ENCODE results near the gene RAD51B.

RAD51B gene

GRCh38 chr14:68146818-68147217 is 327.2 kb downstream of the RAD51B start:
- DNase-seq (ENCODE audit: low spot score), result peak; percentile 14

GRCh38 chr14:68147303-68147702 is 327.7 kb downstream of the RAD51B start:
- DNase-seq (ENCODE audit: low spot score), result no peak

GRCh38 chr14:68148276-68148675 is 328.7 kb downstream of the RAD51B start:
- no peak for DNase-seq (ENCODE audit: low spot score)

GRCh38 chr14:68148763-68149162 is 329.2 kb downstream of the RAD51B start:
- DNase-seq (ENCODE audit: low spot score), result no peak

- DNase-seq (ENCODE audit: low spot score), result no peak
Measured at GRCh38 chr14:68153275-68153674, 333.7 kb downstream of the RAD51B start.

- DNase-seq (ENCODE audit: low spot score), result no peak
Measured at GRCh38 chr14:68154275-68154674, 334.7 kb downstream of the RAD51B start.

- DNase-seq (ENCODE audit: low spot score), result peak; percentile 48
Measured at GRCh38 chr14:68157971-68158371, 338.4 kb downstream of the RAD51B start.

GRCh38 chr14:68158640-68159039 is 339.1 kb downstream of the RAD51B start:
- DNase-seq (ENCODE audit: low spot score), result no peak

- no peak for DNase-seq (ENCODE audit: low spot score)
Measured at GRCh38 chr14:68159701-68160633, 340.4 kb downstream of the RAD51B start.

GRCh38 chr14:68160779-68161546 is 341.4 kb downstream of the RAD51B start:
- no peak for DNase-seq (ENCODE audit: low spot score)

- DNase-seq (ENCODE audit: low spot score), result no peak
Measured at GRCh38 chr14:68162887-68163286, 343.3 kb downstream of the RAD51B start.

GRCh38 chr14:68164711-68165113 is 345.1 kb downstream of the RAD51B start:
- DNase-seq (ENCODE audit: low spot score), result no peak

- DNase-seq (ENCODE audit: low spot score), result no peak
Measured at GRCh38 chr14:68165274-68165843, 345.8 kb downstream of the RAD51B start.

GRCh38 chr14:68166731-68167382 is 347.3 kb downstream of the RAD51B start:
- no peak for DNase-seq (ENCODE audit: low spot score)

GRCh38 chr14:68167383-68168087 is 348.0 kb downstream of the RAD51B start:
- DNase-seq (ENCODE audit: low spot score), result no peak

GRCh38 chr14:68168460-68169109 is 349.0 kb downstream of the RAD51B start:
- DNase-seq (ENCODE audit: low spot score), result no peak

GRCh38 chr14:68172216-68172615 is 352.6 kb downstream of the RAD51B start:
- no peak for DNase-seq (ENCODE audit: low spot score)

GRCh38 chr14:68172627-68173026 is 353.0 kb downstream of the RAD51B start:
- DNase-seq (ENCODE audit: low spot score), result no peak

GRCh38 chr14:68173227-68173972 is 353.8 kb downstream of the RAD51B start:
- no peak for DNase-seq (ENCODE audit: low spot score)

GRCh38 chr14:68174446-68174845 is 354.9 kb downstream of the RAD51B start:
- DNase-seq (ENCODE audit: low spot score), result no peak

All from COLO829 (cell line).